ENCODE measurements around the gene FNDC3A.

Gene FNDC3A

DNA sequence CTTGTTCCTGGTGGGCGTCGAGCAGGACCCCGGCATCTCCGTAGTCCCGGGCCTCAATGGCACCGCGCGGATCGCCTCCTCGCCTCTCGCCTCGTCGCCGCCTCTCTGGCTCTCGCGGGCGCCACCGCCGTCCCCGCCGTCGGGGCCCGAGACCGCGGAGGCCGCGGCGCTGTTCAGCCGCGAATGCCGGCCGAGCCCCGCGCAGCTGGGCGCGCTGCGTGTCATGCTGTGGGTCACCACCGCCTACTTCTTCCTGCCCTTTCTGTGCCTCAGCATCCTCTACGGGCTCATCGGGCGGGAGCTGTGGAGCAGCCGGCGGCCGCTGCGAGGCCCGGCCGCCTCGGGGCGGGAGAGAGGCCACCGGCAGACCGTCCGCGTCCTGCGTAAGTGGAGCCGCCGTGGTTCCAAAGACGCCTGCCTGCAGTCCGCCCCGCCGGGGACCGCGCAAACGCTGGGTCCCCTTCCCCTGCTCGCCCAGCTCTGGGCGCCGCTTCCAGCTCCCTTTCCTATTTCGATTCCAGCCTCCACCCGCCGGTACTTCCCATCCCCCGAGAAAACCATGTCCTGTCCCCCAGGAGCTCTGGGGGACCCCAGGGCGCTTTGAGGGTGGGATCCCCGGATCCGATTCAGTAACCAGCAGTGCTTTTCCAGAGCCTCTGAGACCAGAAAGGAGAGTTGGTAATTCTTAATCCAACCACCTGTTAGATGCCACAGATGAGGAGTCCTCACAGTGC lies 245.3 kb downstream of the FNDC3A start:
- peak; percentile 2 for DNase-seq

DNA sequence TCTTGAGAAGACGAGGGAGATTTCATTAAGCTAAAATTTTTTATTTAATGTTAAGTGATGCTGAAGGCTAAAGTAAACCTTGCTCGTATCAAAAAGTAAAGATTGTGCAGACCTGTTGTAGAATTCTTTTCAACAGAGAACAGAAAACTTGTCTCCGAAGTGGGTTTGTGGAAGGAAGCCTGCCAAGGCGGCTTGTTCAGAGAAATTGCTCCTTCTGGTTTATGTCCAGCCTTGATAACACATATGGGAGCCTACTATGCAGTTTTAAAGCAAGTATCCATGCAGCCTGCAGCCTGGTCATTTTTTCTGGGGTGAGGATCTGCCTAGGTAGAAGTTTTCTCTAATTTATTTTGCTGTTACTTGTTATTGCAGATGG lies 245.9 kb downstream of the FNDC3A start:
- DNase-seq: no peak

GRCh38 chr13:49225223-49226042 lies 249.7 kb downstream of the FNDC3A start:
- DNase-seq: no peak

DNA sequence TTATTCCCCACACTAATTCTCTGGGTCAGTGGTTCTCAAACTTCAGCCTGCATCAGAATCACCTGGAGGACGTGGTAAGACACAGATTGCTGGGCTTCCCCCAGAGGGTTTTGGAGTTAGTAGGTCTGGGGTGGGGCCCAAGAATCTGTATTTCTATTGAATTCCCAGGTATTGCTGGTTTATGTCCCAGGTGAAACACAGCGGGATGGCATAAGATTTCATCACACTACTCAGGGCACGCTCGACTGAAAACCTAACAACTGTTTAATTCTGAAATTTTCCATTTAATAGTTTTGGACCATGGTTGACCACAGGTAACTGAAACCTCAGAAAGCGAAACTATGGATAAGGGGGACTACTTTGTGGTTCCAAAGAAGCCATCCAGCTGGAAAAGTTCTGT lies 250.9 kb downstream of the FNDC3A start:
- no peak for DNase-seq

DNA sequence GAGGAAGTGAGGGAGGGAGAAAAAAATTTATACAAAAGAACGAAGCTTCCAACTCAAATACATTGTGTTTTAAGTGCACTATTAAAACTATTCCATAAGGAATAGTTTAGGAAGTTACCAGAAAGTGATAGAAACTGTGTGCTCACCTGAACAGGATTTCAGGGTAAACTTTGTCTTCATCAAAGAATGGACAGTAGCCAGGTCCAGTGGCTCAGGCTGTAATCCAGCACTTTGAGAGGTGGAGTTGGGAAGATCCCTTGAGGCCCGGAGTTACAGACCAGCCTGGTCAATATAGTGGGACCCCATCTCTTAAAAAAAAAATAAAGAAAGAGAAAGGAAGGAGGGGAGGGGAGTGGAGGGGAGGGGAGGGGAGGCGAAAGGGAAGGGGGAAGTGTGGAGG lies 259.0 kb downstream of the FNDC3A start:
- DNase-seq: no peak

DNA sequence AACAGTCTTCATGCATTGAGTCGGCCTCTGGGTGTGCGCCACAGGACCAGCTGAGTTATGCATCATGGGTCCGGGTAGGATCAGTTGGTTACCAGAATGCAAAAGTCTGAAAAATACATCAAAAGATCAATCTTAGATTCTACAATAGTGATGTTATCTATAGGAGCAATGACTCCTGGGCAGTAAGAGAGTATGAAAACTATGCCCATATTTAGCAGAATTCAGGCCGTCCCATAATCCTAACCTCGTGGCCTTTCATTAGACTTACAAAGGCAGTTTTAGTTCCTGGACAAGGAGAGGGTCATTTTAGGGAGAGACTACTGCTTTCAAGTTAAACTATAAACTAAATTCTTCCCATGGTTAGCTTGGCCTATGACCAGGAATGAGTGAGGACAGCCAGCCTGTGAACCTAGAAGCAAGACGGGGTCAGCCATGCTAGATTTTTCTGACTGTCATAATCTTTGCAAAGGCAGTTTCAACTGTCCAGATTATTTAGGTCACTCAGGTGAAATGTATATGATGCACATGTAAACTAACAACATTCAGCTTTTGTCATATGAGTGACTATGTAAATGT lies 260.2 kb downstream of the FNDC3A start:
- no peak for DNase-seq

DNA sequence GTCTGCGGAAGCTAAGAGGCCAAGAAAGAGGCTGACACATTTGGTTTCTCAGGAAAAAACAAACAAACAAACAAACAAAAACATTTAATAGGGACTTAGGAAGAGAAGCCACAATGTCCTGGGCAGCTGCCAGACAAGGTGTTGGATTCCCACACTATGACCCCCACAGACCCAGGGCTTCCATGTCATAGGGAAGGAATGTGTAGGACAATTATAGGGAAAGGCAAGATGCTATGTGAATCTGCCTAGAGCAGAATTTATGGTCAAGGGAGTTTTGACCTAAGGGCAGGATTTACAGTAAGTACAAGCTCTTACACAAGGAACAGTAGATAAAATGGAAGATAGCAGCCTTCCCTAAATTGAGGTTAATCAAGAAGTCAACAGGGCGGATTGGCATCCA lies 262.9 kb downstream of the FNDC3A start:
- DNase-seq: no peak

DNA sequence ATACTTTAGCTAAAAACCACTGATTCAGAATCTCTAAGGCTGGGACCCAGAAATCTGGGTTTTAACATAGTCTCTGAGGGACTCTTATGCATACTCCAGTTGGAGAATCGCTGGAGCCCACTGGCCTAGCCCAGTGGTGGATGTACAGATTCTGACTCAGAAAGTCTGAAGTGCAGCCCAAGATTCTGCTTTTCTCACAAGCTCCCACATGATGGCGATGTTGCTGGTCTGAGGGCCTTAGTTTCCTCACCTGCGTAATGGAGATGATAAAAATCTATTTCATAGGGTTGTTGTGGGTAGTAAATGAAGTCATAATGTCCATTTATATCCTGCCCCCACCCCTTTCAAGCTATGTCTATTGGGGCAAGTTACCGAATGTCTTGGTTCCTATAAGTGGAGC lies 264.3 kb downstream of the FNDC3A start:
- DNase-seq: peak; percentile 55

- DNase-seq: no peak
Observed at GRCh38 chr13:49241296-49241695, 265.6 kb downstream of the FNDC3A start.

GRCh38 chr13:49245101-49245500 lies 269.4 kb downstream of the FNDC3A start:
- DNase-seq: no peak

DNA sequence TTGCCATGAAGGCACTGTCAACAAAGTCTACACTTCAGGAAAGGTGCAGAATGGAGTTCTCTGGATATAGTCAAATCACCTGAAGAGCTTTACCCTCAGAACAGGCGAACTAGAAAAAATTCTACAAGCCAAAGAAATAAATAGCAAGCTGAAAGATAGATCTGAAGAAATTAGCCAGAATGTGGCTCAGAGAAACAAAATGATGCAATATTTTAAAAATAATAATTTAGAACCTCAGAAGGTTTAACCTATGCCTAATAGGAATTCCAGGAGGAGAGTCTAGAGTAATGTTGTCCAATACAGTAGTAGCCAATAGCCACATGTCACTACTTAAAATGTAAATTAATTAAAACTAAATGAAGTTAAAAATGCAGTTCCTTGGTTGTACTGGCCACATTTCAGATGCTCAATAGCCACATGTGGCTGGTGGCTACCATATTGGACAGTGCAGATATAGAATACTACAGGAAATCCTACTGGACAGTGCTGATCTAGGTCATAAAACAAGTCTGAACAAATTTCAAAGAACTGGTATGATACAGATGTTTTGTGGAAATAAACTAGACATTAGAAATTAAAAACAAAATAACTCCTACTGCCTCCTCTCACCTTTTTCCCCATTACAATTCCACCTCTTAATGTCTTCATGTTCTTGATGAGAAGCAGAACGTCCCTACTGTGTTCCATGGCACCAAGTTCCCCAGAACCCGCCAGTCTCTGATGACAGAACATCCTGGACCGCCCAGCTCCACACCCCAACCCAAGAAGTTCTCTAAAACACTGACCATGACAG lies 271.3 kb downstream of the FNDC3A start:
- no peak for DNase-seq

GRCh38 chr13:49247643-49248621 lies 272.2 kb downstream of the FNDC3A start, which contains the start of gene CDADC1:
Gene CDADC1 (plus strand): TSS chr13:49247925. CDS start chr13:49248038, 113 bp downstream.
- peak; percentile 97 for DNase-seq

DNA sequence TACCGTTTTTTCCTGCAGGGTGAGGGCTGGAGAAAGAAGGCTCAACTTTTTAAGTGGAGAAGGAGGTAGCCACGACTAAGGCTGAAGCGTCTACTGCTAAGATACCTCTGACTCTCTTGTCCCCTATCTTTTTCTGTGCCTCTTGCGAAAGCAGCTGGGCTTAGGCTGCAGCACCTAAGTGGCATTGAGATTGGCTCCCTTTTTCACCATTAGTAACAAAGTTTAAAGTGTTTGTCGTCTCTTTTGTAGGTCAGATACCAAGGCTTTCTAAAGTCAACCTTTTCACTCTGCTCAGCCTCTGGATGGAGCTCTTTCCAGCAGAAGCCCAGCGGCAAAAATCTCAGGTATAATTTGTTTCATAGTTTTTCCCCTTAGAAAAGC lies 272.9 kb downstream of the FNDC3A start:
- no peak for DNase-seq

GRCh38 chr13:49251326-49251725 lies 275.6 kb downstream of the FNDC3A start:
- no peak for DNase-seq

- peak; percentile 21 for DNase-seq
Observed at GRCh38 chr13:49253310-49253709, 277.6 kb downstream of the FNDC3A start.

- peak; percentile 10 for DNase-seq
Observed at GRCh38 chr13:49254007-49254406, 278.3 kb downstream of the FNDC3A start.

GRCh38 chr13:49256841-49257240 lies 281.1 kb downstream of the FNDC3A start:
- no peak for DNase-seq

- peak; percentile 16 for DNase-seq
Observed at GRCh38 chr13:49258089-49258796, 282.5 kb downstream of the FNDC3A start.

Data from activated CD4-positive, alpha-beta T cell treated with anti-CD3 and anti-CD28 coated beads, Interleukin-2, Interleukin-6, amounts not matched to agents 100 ng/mL and 50 ng/mL, durations not matched to agents 16 hours and 8 hours (primary cell).